HEK293 (cell line): ENCODE results near the gene SERINC4.
"Not testable (repeated sequence)": the region's sequence is repeated elsewhere in the genome, so short reads cannot be mapped to it uniquely, and the experiment has no call there.

Source experiments
- CTCF ChIA-PET: fragments of 350-600 bp; formaldehyde crosslinking; extraction: SDS; loops from one replicate; lab custom pipeline; 2021; ENCODE audit warnings: antibody characterized with exemption; lab: Yijun Ruan, JAX
- POLR2A ChIA-PET: fragments of 300-600 bp; formaldehyde crosslinking; extraction: SDS; loops from one replicate; lab custom pipeline; 2020; ENCODE audit warnings: antibody characterized with exemption, inconsistent platforms; lab: Yijun Ruan, JAX
- H3K27ac ChIP-seq: fragments of 200-500 bp; sonication (Bioruptor generic); 2 replicates; pipeline ENCODE4 v1.5.1; 2014; ENCODE audit warnings: low read depth, low read length, control low read depth, inconsistent platforms; ENCODE audit errors: extremely low read depth
- H3K36me3 ChIP-seq, 2 experiments: fragments of 200-500 bp in 1 of 2; sonication (Bioruptor generic) in 1 of 2; 1 replicate in 1 of 2; 2 replicates in 1 of 2; pipeline ENCODE4 v1.5.1; 2014 to 2017; ENCODE audit warnings: inconsistent platforms in 2 of 2, low read length in 2 of 2; ENCODE audit not compliant: control insufficient read depth in 2 of 2, insufficient read depth in 1 of 2
- H3K4me1 ChIP-seq: fragments of 200-500 bp; sonication (Bioruptor generic); 2 replicates; pipeline ENCODE4 v1.5.1; 2014; ENCODE audit warnings: mild to moderate bottlenecking, low read length, inconsistent platforms; ENCODE audit not compliant: control insufficient read depth, insufficient read depth
- H3K4me3 ChIP-seq: 2 replicates; pipeline ENCODE4 v1.5.1; 2011; ENCODE audit warnings: low read depth, mild to moderate bottlenecking, control low read depth, low read length, moderate library complexity
- H3K9me3 ChIP-seq: fragments of 200-500 bp; sonication (Bioruptor generic); 2 replicates; pipeline ENCODE4 v1.5.1; 2014; ENCODE audit warnings: low read depth, low read length, inconsistent platforms; ENCODE audit not compliant: control insufficient read depth, insufficient read depth
- GLI4 ChIP-seq: fragments of 450-650 bp; formaldehyde crosslinking; IDR thresholded peaks from 2 replicates; pipeline ENCODE4 v1.5.1; 2016; ENCODE audit warnings: missing biosample characterization, missing genetic modification characterization
- GLIS2 ChIP-seq: fragments of 450-650 bp; formaldehyde crosslinking; IDR thresholded peaks from 2 replicates; pipeline ENCODE4 v1.5.1; 2016; ENCODE audit warnings: missing biosample characterization, missing genetic modification characterization
- HOXA7 ChIP-seq: sonication (generic); formaldehyde crosslinking; IDR thresholded peaks from 2 replicates; pipeline ENCODE4 v1.8.1; 2022; ENCODE audit warnings: missing genetic modification reagents, borderline replicate concordance
- KLF10 ChIP-seq: fragments of 450-650 bp; IDR thresholded peaks from 2 replicates; pipeline ENCODE4 v1.5.1; 2018; ENCODE audit warnings: missing biosample characterization, mild to moderate bottlenecking, missing genetic modification characterization
- OSR2 ChIP-seq: fragments of 450-650 bp; formaldehyde crosslinking; IDR thresholded peaks from 2 replicates; pipeline ENCODE4 v1.5.1; 2016; ENCODE audit warnings: missing biosample characterization, missing genetic modification characterization
- SCRT2 ChIP-seq: fragments of 450-650 bp; formaldehyde crosslinking; IDR thresholded peaks from 2 replicates; pipeline ENCODE4 v1.5.1; 2016; ENCODE audit warnings: missing biosample characterization, missing genetic modification characterization
- YY2 ChIP-seq: fragments of 450-650 bp; formaldehyde crosslinking; IDR thresholded peaks from 2 replicates; pipeline ENCODE4 v1.5.1; 2016; ENCODE audit warnings: missing biosample characterization, missing genetic modification characterization
- ZBTB7A ChIP-seq: fragments of 450-650 bp; formaldehyde crosslinking; IDR thresholded peaks from 2 replicates; pipeline ENCODE4 v1.5.1; 2016; ENCODE audit warnings: low read depth, missing biosample characterization, missing genetic modification characterization
- ZFP41 ChIP-seq: fragments of 450-650 bp; formaldehyde crosslinking; IDR thresholded peaks from 2 replicates; pipeline ENCODE4 v1.5.1; 2016; ENCODE audit warnings: missing biosample characterization, missing genetic modification characterization, borderline replicate concordance
- ZNF121 ChIP-seq: fragments of 450-650 bp; formaldehyde crosslinking; IDR thresholded peaks from 2 replicates; pipeline ENCODE4 v1.5.1; 2016; ENCODE audit warnings: missing biosample characterization, missing genetic modification characterization
- ZNF184 ChIP-seq: fragments of 450-650 bp; IDR thresholded peaks from 2 replicates; pipeline ENCODE4 v1.5.1; 2018; ENCODE audit warnings: missing biosample characterization, mild to moderate bottlenecking, missing genetic modification characterization
- ZNF214 ChIP-seq: fragments of 450-650 bp; formaldehyde crosslinking; IDR thresholded peaks from 2 replicates; pipeline ENCODE4 v1.5.1; 2017; ENCODE audit warnings: missing biosample characterization, mild to moderate bottlenecking, missing genetic modification characterization, borderline replicate concordance
- ZNF239 ChIP-seq: fragments of 450-650 bp; formaldehyde crosslinking; IDR thresholded peaks from 2 replicates; pipeline ENCODE4 v1.5.1; 2016; ENCODE audit warnings: missing biosample characterization, missing genetic modification characterization
- ZNF266 ChIP-seq: fragments of 450-650 bp; formaldehyde crosslinking; IDR thresholded peaks from 2 replicates; pipeline ENCODE4 v1.5.1; 2016; ENCODE audit warnings: missing biosample characterization, missing genetic modification characterization, low read depth
- ZNF362 ChIP-seq: fragments of 450-650 bp; formaldehyde crosslinking; IDR thresholded peaks from 2 replicates; pipeline ENCODE4 v1.5.1; 2016; ENCODE audit warnings: missing biosample characterization, missing genetic modification characterization
- ZNF529 ChIP-seq: fragments of 450-650 bp; formaldehyde crosslinking; IDR thresholded peaks from 2 replicates; pipeline ENCODE4 v1.5.1; 2017; ENCODE audit warnings: missing genetic modification characterization, missing biosample characterization; ENCODE audit not compliant: insufficient replicate concordance
- ZNF558 ChIP-seq: fragments of 450-650 bp; formaldehyde crosslinking; IDR thresholded peaks from 2 replicates; pipeline ENCODE4 v1.5.1; 2016; ENCODE audit warnings: missing biosample characterization, missing genetic modification characterization
- ZNF623 ChIP-seq: fragments of 450-650 bp; formaldehyde crosslinking; IDR thresholded peaks from 2 replicates; pipeline ENCODE4 v1.5.1; 2016; ENCODE audit warnings: missing biosample characterization, missing genetic modification characterization
- ZNF670 ChIP-seq: fragments of 450-650 bp; formaldehyde crosslinking; IDR thresholded peaks from 2 replicates; pipeline ENCODE4 v1.5.1; 2016; ENCODE audit warnings: missing biosample characterization, missing genetic modification characterization, low read depth
- ZNF747 ChIP-seq: fragments of 450-650 bp; formaldehyde crosslinking; IDR thresholded peaks from 2 replicates; pipeline ENCODE4 v1.5.1; 2016; ENCODE audit warnings: missing biosample characterization, missing genetic modification characterization
- TF ChIP-seq, protein P1 (sequence below): fragments of 450-650 bp; formaldehyde crosslinking; IDR thresholded peaks from 2 replicates; pipeline ENCODE4 v1.5.1; 2017; ENCODE audit warnings: missing biosample characterization, missing genetic modification characterization

The SERINC4 gene

DNA sequence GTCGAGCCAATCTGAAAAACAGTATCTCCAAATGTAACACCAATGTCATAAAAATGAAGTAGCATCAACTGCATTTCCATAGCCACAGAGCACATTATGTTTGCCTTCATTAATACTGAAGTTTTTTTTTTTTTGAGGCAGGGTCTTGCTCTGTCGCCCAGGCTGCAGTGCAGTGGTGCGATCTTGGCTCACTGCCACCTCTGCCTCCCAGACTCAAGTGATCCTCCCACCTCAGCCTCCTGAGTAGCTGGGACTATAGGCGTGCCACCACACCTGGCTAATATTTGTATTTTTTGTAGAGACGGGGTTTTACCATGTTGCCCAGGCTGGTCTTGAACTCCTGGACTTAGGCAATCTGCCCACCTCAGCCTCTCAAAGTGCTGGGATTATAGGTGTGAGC is 15.0 kb upstream of the SERINC4 start:
- CTCF ChIA-PET, H3K4me1 ChIP-seq, POLR2A ChIA-PET, H3K9me3 ChIP-seq, H3K4me3 ChIP-seq, H3K27ac ChIP-seq: not testable (repeated sequence)
- peaks cover 47 to 70% of the 10 kb centered on the region in 2 experiments for H3K36me3 ChIP-seq
- 0 out of 2 replicates have a peak, but pooled peaks have one; percentile 40 for TF ChIP-seq ZNF121 (tag by site-specific recombination)

GRCh38 chr15:43808960-43809678 is 9.1 kb upstream of the SERINC4 start:
- no peak overlapping the region for H3K27ac ChIP-seq
- peak; percentile 53; the same call in 1 of the 2 replicates for TF ChIP-seq ZNF362
- TF ChIP-seq KLF10 (tag by site-specific recombination) = no peak
- TF ChIP-seq, all 188 proteins: peak for 1
- Histone ChIP-seq H3K4me1 (no peaks in the 10 kb centered on the region), H3K4me3 (no peak overlapping the region), H3K36me3 (peaks cover 45 to 91% of the 10 kb centered on the region in 2 experiments), H3K9me3 (no peaks in the 10 kb centered on the region)
- ChIA-PET CTCF (interaction anchor here (0.6 kb wide), 1 partner anchor 25 kb away, joined by 4 read pairs; no protein-coding TSS in a partner anchor), POLR2A (interaction anchor here (0.6 to 1.6 kb wide), 3 partner anchors 9 to 768 kb away, joined by 4 to 6 read pairs (median 5); partner anchors contain the start of genes HYPK, MFAP1 and SERINC4)

- POLR2A ChIA-PET = interaction anchor here (1.6 kb wide), 1 partner anchor 16 kb away, joined by 4 read pairs; the partner anchor contains the start of gene MFAP1
- H3K4me3 ChIP-seq = no peak overlapping the region
- no peak overlapping the region for H3K27ac ChIP-seq
- peaks cover 42 to 87% of the 10 kb centered on the region in 2 experiments for H3K36me3 ChIP-seq
- TF ChIP-seq, protein P1, sequence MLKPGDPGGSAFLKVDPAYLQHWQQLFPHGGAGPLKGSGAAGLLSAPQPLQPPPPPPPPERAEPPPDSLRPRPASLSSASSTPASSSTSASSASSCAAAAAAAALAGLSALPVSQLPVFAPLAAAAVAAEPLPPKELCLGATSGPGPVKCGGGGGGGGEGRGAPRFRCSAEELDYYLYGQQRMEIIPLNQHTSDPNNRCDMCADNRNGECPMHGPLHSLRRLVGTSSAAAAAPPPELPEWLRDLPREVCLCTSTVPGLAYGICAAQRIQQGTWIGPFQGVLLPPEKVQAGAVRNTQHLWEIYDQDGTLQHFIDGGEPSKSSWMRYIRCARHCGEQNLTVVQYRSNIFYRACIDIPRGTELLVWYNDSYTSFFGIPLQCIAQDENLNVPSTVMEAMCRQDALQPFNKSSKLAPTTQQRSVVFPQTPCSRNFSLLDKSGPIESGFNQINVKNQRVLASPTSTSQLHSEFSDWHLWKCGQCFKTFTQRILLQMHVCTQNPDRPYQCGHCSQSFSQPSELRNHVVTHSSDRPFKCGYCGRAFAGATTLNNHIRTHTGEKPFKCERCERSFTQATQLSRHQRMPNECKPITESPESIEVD = no peak
- TF ChIP-seq GLIS2 (tag by site-specific recombination) (no peak), ZNF529 (no peak), OSR2 (tag by site-specific recombination) (no peak), ZNF623 (tag by site-specific recombination) (no peak), ZNF558 (tag by site-specific recombination) (no peak), ZNF747 (tag by site-specific recombination) (no peak), ZNF184 (tag by site-specific recombination) (no peak), ZNF239 (no peak), ZBTB7A (tag by site-specific recombination) (no peak), SCRT2 (tag by site-specific recombination) (no peak), ZNF266 (tag by site-specific recombination) (no peak), GLI4 (tag by site-specific recombination) (no peak), ZNF670 (tag by site-specific recombination) (no peak), ZFP41 (no peak), ZNF214 (no peak), HOXA7 (CRISPR knock-in tag) (no peak), YY2 (tag by site-specific recombination) (no peak)
- TF ChIP-seq, all 188 proteins: peak for 0
- no peaks in the 10 kb centered on the region for H3K9me3 ChIP-seq
- CTCF ChIA-PET = no interaction called here
- no peaks in the 10 kb centered on the region for H3K4me1 ChIP-seq
These were observed 8.5 kb upstream of the SERINC4 start for GRCh38 chr15:43808435-43808950.
